Activated naive CD8-positive, alpha-beta T cell treated with anti-CD3 and anti-CD28 coated beads, Interleukin-2, amount 10 ng/mL, durations not matched to agents 7 days and 5 days (primary cell): ENCODE measurements around the gene BTNL8. TPM values are rescaled to one million over a fixed set of nuclear protein-coding genes. Genes with fewer than 3 reads are reported as not detected.
A peak's percentile ranks its signal among the peaks of the same experiment; 100 is the strongest.
"Not testable (repeated sequence)": the region's sequence is repeated elsewhere in the genome, so short reads cannot be mapped to it uniquely, and the experiment has no call there.

Source experiments
- ATAC-seq: fragments of 150-1000 bp; cut with Tn5 transposase; one replicate; pipeline ENCODE4 v1.10.0; 2021; ENCODE audit warnings: low read depth, moderate library complexity
- POLR2A ChIA-PET: fragments of 350-600 bp; sonication (Branson Sonifier 250); formaldehyde crosslinking; loops from one replicate; lab custom pipeline; 2021; ENCODE audit warnings: antibody characterized with exemption; lab: Charles Lee
- DNase-seq: peaks from one replicate; pipeline ENCODE4 v3.0.0; 2021
- H3K27ac Mint-ChIP-seq: one replicate; pipeline ENCODE4 v1.8.0; 2022; ENCODE audit warnings: mild to moderate bottlenecking, mixed read lengths
- H3K27me3 Mint-ChIP-seq: one replicate; pipeline ENCODE4 v1.8.0; 2022; ENCODE audit warnings: mild to moderate bottlenecking, moderate library complexity, mixed read lengths
- H3K36me3 Mint-ChIP-seq: one replicate; pipeline ENCODE4 v1.8.0; 2021; ENCODE audit warnings: mild to moderate bottlenecking, mixed read lengths
- H3K4me1 Mint-ChIP-seq: one replicate; pipeline ENCODE4 v1.8.0; 2021; ENCODE audit warnings: mixed read lengths
- H3K4me3 Mint-ChIP-seq: one replicate; pipeline ENCODE4 v1.8.0; 2022; ENCODE audit warnings: mild to moderate bottlenecking, moderate library complexity, mixed read lengths
- H3K9me3 Mint-ChIP-seq: one replicate; pipeline ENCODE4 v1.8.0; 2021; ENCODE audit warnings: mixed read lengths
- total RNA-seq, 2 experiments: library from RNA; stranded (reverse); gene quantifications; one replicate each; pipeline ENCODE4 v1.2.3, GENCODE V29; 2021

The BTNL8 gene
- total RNA-seq, 2 experiments from 2014 or later, result not detected

- H3K36me3 Mint-ChIP-seq, result no peaks in the 10 kb centered on the region
- no peaks in the 10 kb centered on the region for H3K9me3 Mint-ChIP-seq
- peaks cover 21% of the 10 kb centered on the region for H3K27me3 Mint-ChIP-seq
- DNase-seq (no peak), ATAC-seq (no peak)
- POLR2A ChIA-PET, result no interaction called here
- H3K4me3 Mint-ChIP-seq, result no peak overlapping the region
- H3K4me1 Mint-ChIP-seq, result peaks cover 5% of the 10 kb centered on the region
- no peak overlapping the region for H3K27ac Mint-ChIP-seq
Observed at GRCh38 chr5:180866985-180867384, 32.0 kb upstream of the BTNL8 start.

- ATAC-seq (peak; percentile 36), DNase-seq (peak; percentile 65)
- POLR2A ChIA-PET, result no interaction called here
- Mint-ChIP-seq H3K9me3 (no peaks in the 10 kb centered on the region), H3K27me3 (peaks cover 19% of the 10 kb centered on the region), H3K4me3 (no peak overlapping the region), H3K27ac (no peak overlapping the region), H3K36me3 (no peaks in the 10 kb centered on the region), H3K4me1 (peaks cover 7% of the 10 kb centered on the region)
Observed at GRCh38 chr5:180868960-180869359, 30.0 kb upstream of the BTNL8 start.

DNA sequence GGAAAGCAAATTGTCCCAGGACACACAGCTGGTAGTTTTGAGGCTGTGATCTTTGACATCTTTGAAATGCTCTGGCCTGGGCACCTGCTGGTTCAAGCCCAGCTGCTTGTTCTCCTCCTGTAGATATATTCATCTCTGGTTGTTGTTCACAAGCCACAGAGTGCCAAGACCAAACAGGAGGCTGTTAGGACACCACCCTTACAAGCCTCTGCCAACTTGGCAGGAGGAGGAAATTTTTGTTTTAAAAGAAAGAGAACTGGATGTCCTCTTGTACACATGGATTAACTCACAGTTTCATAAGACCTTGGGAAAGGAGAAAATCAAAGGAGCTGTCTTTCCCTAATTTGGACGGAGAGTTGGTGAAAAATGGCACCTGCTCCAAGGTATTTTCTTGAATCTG lies 29.4 kb upstream of the BTNL8 start:
- ATAC-seq (no peak), DNase-seq (no peak)
- POLR2A ChIA-PET, result no interaction called here
- peaks cover 9% of the 10 kb centered on the region for H3K4me1 Mint-ChIP-seq
- no peaks in the 10 kb centered on the region for H3K9me3 Mint-ChIP-seq
- no peak overlapping the region for H3K27ac Mint-ChIP-seq
- no peak overlapping the region for H3K4me3 Mint-ChIP-seq
- H3K27me3 Mint-ChIP-seq, result peaks cover 19% of the 10 kb centered on the region
- no peaks in the 10 kb centered on the region for H3K36me3 Mint-ChIP-seq

DNA sequence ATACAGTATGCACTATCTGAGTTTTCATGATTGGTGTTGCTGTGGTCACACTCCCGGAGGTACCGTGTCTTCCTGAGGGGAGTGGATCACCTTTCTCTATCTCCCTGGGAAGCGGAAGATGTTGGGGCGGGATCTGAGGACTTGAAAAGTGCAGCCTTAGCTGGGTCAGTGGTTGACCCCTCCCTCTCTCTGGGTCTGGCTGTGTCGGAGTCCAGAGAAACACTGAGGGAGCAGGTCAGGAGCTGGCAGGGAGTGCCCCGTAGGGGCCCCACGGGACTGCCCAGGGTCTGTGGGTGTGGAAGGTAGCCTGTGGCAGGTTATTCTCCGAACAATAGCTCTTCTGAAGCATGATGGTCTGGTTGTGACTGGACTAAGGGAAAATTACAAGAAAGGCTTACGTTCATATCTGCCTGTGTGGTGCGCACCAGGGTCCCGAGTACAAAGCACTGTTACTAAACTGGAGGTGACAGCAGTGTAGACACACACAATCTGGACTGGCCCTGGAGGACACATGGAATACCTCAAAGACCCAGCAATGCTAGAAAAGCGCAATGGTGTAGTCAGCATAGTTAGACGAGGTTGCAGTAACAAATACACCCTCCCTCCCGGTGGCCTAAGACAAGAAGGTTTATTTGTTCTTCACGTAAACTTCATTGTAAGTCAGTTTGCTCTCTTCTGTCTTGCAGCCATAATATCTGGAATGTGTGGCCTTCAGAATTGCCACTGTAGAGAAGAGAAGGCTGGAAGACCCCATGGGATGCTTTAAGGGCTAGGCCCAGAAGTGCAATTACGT lies 28.5 kb upstream of the BTNL8 start:
- H3K36me3 Mint-ChIP-seq, result no peaks in the 10 kb centered on the region
- no peak overlapping the region for H3K4me3 Mint-ChIP-seq
- H3K9me3 Mint-ChIP-seq, result no peaks in the 10 kb centered on the region
- POLR2A ChIA-PET, result no interaction called here
- peaks cover 9% of the 10 kb centered on the region for H3K4me1 Mint-ChIP-seq
- H3K27me3 Mint-ChIP-seq, result peaks cover 19% of the 10 kb centered on the region
- no peak for ATAC-seq
- no peak for DNase-seq
- no peak overlapping the region for H3K27ac Mint-ChIP-seq

- no peaks in the 10 kb centered on the region for H3K9me3 Mint-ChIP-seq
- POLR2A ChIA-PET, result no interaction called here
- ATAC-seq (no peak), DNase-seq (no peak)
- no peak overlapping the region for H3K27ac Mint-ChIP-seq
- H3K4me3 Mint-ChIP-seq, result no peak overlapping the region
- H3K27me3 Mint-ChIP-seq, result peaks cover 14% of the 10 kb centered on the region
- peaks cover 9% of the 10 kb centered on the region for H3K4me1 Mint-ChIP-seq
- H3K36me3 Mint-ChIP-seq, result no peaks in the 10 kb centered on the region
Observed at GRCh38 chr5:180872419-180872818, 26.5 kb upstream of the BTNL8 start.

DNA sequence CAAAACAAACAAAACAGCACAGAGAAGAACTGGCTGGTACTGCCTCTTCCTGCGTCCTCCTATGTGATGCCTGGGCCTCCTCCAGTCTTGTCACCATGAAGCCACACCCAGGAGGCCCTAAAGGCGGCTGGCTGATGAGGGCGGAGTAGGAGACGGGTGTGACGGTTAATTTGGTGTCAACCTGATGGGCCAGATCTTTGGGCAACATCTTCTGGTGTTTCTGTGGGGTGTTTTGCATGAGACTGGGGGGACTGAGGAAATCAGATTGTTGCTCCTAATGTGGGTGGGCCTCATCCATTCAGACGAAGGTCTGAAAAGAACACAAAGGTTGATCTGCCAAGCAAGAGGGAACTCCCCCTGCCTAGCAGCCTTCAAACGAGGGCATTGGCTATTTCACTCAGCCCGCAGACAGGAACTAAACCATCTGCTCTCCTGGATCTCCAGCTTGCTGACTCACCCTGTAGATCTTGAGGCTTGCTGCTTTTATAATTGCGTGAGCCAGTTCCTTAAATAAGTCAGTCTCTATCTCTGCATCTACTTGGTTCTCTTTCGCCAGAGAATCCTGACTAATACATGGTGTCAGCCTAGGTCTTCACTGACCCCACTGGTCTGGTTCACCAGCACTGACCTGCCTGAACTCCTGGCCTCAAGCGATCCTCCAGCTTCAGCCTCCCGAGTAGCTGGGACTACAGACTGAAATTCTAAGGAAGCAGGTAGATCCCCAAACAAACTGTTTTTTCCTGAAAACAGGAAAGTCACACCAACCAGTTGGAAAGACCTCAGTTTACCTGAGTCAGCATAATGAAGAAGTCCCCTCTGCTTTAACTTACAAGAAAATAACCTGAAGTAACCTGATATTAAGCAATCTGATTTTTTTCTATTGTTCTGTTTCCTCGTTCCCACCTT lies 25.1 kb upstream of the BTNL8 start:
- POLR2A ChIA-PET, result no interaction called here
- Mint-ChIP-seq H3K4me1 (peaks cover 6% of the 10 kb centered on the region), H3K9me3 (peaks cover 2% of the 10 kb centered on the region), H3K27ac (no peak overlapping the region), H3K27me3 (peaks cover 8% of the 10 kb centered on the region), H3K36me3 (no peaks in the 10 kb centered on the region), H3K4me3 (no peak overlapping the region)
- no peak for DNase-seq
- ATAC-seq, result no peak

DNA sequence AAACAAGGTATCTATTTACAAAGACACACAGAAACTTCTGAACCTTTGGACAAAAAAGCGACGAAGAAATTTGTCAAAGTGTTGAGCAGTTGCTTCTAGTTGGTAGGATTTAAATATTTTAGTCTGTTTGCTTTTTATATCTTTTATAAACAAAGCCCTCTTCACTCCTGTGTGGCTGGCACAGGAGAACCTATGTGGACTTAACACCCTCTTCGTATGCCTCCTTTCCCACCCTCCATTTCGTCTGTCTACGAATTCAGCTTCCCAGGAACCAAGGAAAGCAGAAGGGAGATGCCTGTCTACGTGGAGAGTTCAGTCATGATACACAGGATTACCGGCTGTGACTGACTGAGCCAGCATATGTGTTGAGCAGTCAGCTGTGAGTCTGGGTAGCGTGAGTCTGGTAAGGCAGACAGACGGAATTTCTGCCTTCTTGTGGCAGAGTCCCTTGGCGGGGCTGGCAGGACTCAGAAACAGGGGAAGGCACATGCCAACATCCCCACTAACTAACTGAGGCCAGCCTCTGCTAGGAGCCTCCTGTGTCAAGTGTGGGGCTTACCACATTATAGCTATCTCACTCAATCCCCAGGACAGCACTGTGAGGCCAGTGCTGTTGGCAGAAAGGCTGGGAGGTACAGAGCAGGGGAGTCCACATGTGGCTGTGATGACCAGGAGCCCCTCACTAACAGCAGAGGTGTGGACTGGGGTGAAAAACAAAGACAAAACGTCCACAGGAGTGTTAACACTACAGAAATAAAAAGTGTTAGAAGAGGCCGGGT lies 24.0 kb upstream of the BTNL8 start:
- H3K27ac Mint-ChIP-seq, result no peak overlapping the region

GRCh38 chr5:180875860-180876426 lies 23.0 kb upstream of the BTNL8 start:
- no peak for DNase-seq
- ATAC-seq, result no peak
- Mint-ChIP-seq H3K4me1 (peaks cover 3% of the 10 kb centered on the region), H3K27me3 (peaks cover 2% of the 10 kb centered on the region), H3K9me3 (peaks cover 2% of the 10 kb centered on the region), H3K4me3 (no peak overlapping the region), H3K36me3 (no peaks in the 10 kb centered on the region), H3K27ac (no peak overlapping the region)
- POLR2A ChIA-PET, result no interaction called here

More for the DNA sequence above, 24.0 kb upstream of the BTNL8 start:
- peaks cover 7% of the 10 kb centered on the region for H3K27me3 Mint-ChIP-seq
- H3K4me3 Mint-ChIP-seq, result no peak overlapping the region
- no peak for ATAC-seq
- peaks cover 3% of the 10 kb centered on the region for H3K4me1 Mint-ChIP-seq
- no peaks in the 10 kb centered on the region for H3K36me3 Mint-ChIP-seq
- H3K9me3 Mint-ChIP-seq, result peaks cover 2% of the 10 kb centered on the region
- no peak for DNase-seq
- POLR2A ChIA-PET, result no interaction called here

- H3K36me3 Mint-ChIP-seq, DNase-seq, H3K4me1 Mint-ChIP-seq, POLR2A ChIA-PET, H3K4me3 Mint-ChIP-seq, H3K9me3 Mint-ChIP-seq, H3K27ac Mint-ChIP-seq, ATAC-seq: not testable (repeated sequence)
- H3K27me3 Mint-ChIP-seq, result peaks cover 33% of the 10 kb centered on the region
Observed at GRCh38 chr5:180885845-180886529, 13.0 kb upstream of the BTNL8 start.

GRCh38 chr5:180889381-180889780 lies 9.6 kb upstream of the BTNL8 start:
- H3K27ac Mint-ChIP-seq, result no peak overlapping the region
- ATAC-seq (no peak), DNase-seq (no peak)
- no peaks in the 10 kb centered on the region for H3K36me3 Mint-ChIP-seq
- H3K9me3 Mint-ChIP-seq, result peaks cover 1% of the 10 kb centered on the region
- POLR2A ChIA-PET, result no interaction called here
- H3K4me3 Mint-ChIP-seq, result no peak overlapping the region
- H3K4me1 Mint-ChIP-seq, result no peaks in the 10 kb centered on the region
- peaks cover 34% of the 10 kb centered on the region for H3K27me3 Mint-ChIP-seq

DNA sequence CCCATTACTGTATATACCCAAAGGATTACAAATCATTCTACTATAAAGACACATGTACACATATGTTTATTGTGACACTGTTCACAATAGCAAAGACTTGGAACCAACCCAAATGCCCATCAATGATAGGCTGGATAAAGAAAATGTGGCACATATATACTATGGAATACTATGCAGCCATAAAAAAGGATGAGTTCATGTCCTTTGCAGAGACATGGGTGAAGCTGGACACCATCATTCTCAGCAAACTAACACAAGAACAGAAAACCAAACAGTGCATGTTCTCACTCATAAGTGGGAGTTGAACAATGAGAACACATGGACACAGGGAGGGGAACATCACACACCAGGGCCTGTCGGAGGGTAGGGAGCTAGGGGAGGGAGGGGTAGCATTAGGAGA lies 3.6 kb upstream of the BTNL8 start:
- H3K4me1 Mint-ChIP-seq, DNase-seq, ATAC-seq, H3K27ac Mint-ChIP-seq, H3K4me3 Mint-ChIP-seq, H3K36me3 Mint-ChIP-seq, H3K9me3 Mint-ChIP-seq, POLR2A ChIA-PET: not testable (repeated sequence)
- H3K27me3 Mint-ChIP-seq, result peaks cover 18% of the 10 kb centered on the region

DNA sequence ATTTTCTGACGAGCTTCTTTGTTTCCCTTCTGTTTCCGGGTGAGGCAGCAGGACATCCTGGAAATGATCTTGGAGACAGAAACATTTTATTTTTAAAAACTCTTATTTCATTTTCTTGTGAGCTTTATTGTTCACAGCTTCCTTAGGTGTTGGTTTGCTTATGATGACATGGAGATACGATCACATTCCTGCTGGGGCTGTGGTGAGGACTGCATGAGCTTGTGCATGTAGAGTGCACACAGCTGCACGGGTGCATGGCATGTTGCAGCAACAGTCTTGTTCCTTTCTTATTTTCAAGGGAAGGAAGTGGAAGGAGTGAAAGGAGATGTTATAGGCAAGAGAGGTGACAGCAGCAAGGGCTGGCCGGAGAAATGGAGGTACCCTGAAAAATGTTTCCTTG lies 1.2 kb downstream of the BTNL8 start:
- ATAC-seq (no peak), DNase-seq (no peak)
- H3K4me1 Mint-ChIP-seq, result no peaks in the 10 kb centered on the region
- peaks cover 3% of the 10 kb centered on the region for H3K9me3 Mint-ChIP-seq
- H3K27ac Mint-ChIP-seq, result no peak overlapping the region
- POLR2A ChIA-PET, result no interaction called here
- H3K4me3 Mint-ChIP-seq, result no peak overlapping the region
- no peaks in the 10 kb centered on the region for H3K36me3 Mint-ChIP-seq
- no peaks in the 10 kb centered on the region for H3K27me3 Mint-ChIP-seq
